Activated T-helper 1 cell treated with Interleukin-2 at 50 U/mL for 16 hours (primary cell): ENCODE data around the gene TRPV6.

Experiments used
- DNase-seq: peaks from one replicate; pipeline ENCODE4 v3.0.0-alpha.2; 2020; ENCODE audit warnings: low read depth

The TRPV6 gene

DNA sequence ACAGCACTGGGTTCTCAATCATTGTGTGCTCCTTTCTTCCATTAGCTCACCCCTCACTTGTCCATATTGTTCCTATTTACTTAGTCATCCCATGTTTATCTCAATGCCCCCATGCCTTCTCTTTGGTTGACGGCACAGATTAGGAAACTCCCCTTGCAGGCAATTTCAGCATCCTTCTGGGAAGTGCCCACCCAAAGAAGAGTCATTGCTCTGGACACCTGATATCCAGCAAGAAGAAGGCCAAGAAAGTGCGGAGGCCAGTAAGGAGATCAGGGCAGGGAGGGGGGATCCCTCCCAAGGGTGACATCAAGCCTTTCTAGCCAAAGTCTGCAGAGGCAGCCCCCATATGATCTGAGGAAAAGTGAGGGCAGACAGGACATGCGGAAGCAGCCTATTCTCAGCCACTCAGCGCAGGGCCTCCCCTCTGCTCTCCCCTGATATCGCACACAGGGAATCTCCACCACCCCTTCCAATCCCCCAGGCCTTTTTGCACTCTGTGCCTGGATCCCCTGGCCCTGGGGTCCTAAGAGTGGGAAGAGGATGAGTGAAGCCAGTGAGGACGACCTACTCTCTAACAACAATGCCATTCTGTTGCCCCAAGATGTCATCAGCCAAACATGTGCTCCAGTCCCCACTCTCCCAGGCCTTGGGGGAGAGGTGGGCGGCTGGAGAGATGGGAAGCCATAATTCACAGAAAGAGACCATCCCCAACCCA is 1.8 kb downstream of the TRPV6 start:
- no peak for DNase-seq

DNA sequence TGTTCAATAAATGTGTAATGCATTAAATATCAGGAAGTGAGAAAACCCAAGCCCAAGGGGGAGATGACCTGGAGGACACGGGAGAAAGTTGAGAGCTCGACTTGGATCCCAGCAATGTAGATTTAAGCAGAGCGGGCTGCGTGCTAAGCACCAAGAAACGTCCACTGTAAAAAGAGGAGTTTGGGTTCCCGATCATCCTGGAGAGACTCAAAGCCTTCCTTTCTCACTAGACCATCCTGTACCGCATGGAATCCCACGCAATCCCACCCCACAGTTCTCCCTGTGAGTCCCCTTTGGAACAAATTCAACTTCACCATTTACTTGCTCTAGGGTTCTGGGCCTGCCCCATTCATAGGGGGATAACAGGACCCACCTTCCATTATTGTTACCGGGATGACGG is 2.4 kb downstream of the TRPV6 start:
- no peak for DNase-seq

DNA sequence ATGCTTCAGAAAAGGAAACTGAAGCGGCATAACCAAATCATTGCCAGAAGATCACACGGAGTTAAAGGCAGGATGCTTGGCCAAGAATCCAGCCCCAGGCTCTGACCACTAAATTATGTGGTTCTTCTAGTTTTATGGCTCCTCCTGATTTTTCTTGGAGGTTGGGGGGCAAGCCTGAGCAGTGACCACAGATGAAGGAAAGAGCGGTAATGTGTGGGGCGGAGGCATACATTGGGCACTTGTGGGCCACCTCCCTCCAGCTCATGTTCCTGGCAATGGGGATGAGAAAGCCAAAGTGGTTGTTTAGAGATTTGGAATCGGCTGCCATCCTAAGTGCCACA is 3.2 kb downstream of the TRPV6 start:
- no peak for DNase-seq

DNA sequence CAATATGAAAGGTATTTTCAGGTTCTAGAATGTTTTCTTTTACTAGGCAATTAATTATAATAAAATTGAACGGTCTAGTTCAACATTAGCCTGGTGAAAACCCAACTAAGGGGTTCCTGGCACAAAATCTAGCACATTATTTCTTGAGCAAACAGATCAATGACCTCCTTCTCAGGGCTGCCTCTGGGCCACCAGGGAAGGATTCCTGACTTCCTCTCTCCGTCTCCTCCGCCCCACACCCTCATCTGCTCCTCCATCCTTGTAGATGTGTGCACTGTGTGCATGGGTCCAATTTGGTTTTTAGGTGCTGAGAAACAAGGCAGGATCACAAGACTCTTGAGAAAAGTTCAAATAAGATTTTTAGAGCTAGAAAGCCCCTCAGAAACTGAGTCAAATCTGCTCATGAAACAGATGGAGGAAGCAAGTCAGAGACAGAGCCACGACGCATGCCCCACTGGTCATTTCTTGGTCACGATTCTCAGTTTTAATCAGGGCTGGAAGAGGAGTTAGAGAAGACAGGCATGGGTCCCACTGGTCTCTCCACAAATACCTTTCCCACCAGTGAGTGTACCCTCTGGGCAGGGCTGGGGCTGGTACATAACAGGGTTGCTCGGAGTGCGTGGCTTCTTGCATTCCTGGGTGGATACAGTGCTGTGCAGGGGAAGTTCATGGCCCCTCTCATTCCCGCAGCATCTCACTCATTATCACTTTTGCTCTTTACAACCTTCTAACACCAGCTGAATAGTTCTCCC is 3.8 kb downstream of the TRPV6 start:
- DNase-seq: no peak

DNA sequence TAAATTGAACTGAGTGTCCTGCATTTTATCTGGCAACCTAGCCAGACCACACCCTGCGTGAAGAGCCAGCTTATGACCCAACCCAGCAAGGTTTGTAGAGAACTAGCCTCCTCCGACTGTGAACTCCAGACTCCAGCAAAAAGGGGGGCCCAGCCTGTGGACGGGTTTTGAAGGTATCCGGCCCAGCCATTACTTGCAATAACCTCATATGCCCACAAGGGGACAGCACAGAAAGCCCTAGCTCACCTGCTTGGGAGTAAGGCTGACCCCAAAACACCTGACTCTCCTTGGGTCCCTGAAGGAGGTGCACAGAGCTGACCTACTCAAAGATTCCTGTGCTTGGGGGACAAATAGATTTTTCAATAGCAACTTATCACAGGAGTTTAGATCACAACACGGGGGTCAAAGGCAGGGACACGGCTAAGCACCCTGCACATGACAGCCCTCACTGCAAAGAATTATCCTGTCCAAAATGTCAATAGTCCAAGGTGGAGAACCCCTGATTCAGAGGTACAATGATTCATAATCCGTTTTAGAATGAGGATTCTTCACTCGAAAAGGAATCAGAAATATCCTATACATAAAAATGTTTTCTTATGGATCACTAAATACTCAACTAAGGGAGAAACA is 4.6 kb downstream of the TRPV6 start:
- no peak for DNase-seq

DNA sequence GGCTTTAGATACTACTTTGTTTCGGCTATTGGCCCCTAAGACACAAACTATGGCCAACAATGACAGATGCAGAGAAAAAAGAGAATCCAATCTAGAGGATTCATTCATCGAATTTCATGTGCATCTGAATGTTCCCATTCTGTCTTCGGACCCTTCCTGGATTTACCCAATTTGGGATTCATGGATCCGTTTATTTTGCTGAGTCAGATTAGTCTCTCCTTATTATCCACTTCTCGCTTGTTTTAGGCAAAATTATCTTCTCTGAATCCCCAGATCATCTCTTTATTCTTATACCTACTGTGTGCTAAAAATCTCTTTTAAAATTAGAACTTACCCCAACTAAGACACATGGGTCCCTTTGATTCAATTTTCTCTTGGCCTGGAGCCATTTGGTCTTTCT is 6.5 kb downstream of the TRPV6 start:
- no peak for DNase-seq

DNA sequence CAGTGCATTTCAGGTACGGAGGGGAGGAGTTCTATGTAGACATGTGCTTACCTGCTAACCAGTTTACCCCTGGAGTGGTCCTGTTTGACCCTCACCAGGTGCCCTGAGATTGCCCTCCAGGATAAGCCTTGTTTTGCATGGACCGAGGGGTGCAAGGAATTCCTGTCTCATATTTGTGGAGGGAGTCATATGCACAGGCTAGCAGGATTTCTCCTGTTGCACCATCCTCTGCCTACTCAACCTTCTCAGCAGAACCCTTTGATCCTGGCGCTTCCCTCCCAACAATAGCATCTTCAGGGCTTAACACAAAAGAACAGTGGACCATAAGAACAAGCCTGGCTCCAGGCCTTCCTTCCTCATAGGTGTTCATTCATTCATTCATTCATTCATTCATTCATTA is 7.2 kb downstream of the TRPV6 start:
- no peak for DNase-seq

DNA sequence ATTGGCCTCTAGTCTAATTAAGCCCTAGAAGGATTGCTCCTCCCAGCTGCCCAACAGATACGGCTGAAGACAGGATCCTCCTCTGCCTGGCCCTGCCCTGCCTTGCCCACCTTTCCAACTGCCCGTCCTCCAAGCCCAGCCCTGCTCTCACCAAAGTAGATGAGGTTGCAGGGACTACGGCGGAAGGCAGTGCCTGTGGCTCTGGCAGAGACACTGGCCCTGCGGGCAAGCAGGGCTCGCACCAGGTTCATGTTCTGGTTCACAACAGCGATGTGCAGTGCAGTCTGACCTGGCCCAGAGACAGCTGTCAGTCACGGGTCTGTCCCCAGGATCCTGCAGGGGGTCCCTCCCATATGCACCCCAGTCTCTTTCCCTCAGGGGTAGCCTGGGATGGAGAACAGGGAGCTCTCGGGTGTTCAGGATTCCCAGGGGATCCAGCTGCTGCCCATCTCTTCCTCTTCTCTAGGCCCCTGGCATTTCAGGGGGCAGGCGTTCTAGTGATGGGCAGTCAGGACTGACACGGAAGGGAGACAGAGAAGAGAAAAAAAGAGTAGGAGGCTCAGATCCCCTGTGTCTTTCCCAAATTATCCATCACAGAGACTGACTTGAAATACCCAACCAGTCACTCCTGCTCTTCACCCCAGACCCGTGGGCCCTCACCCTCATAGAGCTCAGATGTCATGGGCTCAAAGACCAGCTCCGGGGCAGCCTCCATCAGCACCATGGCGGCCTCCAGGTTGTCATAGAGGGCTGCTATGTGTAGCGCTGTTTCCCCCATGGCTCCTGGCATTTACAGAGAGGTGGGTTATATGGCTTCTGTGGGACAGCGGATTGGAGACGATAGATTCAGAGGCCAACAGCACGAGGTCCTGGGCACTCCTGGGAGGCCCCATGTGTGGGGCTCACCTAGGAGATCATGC is 8.3 kb downstream of the TRPV6 start:
- no peak for DNase-seq

DNA sequence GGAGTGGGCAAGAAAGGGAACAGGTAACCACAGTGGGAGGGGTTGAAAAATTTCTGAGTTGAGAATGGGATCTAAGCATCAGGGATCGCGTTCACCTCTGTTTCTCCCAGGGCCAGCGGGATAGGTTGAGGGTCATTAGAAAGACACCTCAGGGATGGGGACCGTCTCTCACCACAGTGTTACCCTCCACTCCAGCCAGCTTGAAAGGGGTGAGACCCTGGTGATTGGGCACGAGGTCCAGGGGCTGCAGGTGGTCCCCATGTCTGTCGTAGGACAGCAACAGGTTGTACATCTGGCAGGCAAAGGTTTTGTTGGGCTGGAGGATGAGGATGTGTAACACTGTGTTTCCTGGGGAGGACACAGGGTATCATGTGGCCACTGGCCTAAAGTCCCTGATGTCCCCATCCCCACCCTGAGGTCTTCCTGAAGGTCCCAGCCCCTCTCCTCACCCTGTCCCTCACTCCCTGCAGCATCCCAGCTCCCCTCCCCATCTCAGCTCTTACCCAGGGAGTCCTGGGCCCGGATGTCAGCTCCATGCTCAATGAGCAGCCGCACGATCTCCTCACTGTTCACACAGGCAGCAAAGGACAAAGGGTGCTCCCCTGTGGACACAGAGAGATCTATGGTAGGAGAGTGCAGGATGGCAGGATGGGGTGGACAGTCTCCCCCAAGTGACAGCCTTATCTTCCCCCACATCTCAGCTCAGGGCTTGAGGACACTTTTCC is 9.1 kb downstream of the TRPV6 start:
- no peak for DNase-seq

DNA sequence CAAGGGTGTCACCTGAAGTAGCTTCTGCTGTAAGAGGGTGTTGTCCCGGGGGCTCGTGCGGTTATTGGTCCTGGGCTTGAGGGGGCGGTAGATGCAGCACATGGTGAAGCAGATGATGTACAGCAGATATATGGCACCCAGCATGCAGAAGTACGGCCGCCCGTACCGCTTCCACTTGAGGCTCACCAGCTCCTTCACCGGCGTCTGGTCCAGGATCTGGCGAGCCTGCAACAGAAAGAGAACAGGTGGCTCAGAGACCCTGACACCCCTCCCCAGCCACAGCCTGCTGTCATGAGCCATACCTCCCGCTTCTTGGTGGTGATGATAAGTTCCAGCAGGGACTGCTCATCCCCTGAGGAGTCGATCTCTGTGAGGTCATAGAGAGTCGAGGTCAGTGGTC is 10.1 kb downstream of the TRPV6 start:
- DNase-seq: no peak

DNA sequence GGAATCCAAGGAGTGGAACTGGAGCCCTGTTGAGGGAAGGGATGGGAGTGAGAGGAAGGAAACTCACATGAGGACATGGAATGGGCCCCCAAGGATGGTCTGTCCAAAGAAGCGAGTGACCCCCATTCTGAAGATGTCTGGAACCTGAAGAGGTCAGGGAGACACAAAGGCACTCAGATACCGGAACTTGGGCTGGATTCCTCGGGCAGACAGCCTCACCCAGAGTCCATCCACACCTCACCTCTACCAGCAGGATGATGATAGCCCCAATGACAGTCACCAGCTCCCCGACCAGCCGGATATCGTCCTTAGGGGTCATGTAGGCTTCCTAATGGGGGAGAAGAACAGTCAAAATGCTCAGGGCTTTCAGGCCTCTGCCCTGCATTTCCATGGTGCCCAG is 10.7 kb downstream of the TRPV6 start:
- DNase-seq: no peak

DNA sequence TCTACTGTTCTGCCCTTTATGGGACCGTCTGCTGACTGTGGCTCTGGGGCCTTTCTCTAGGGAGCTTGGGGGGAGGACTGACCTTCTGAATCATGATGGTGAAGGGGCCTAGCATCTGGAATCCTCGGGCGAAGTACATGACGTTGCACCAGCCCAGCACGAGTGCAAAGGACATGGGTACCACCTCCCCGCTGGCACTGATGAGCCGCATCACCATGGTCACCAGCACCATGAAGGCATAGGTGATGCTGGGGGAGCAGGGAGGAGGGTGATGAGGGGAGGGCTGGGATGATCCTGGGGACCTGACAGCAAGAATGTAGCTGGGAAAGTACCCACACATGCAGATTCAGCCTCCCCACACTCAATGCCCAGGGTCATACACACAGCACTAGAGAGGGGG is 11.1 kb downstream of the TRPV6 start:
- no peak for DNase-seq

DNA sequence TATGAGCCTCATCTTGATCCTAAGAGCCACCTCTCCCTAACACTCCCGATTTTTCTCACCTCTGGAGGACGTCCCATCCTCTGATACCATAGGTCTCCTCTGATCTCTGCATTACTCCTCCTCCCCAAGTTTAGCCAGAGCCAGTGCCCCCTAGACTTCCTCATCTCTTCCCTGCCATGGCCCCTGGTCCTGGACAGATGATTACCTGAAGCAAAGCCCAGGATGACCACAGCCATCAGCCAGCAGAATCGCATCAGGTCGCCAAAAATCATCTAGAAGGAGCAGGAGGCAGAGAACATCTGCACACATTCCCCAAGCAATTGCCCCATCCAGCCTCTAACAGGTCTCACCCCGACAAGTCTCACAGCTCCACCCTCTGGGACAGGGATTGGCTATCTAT is 11.7 kb downstream of the TRPV6 start:
- no peak for DNase-seq

DNA sequence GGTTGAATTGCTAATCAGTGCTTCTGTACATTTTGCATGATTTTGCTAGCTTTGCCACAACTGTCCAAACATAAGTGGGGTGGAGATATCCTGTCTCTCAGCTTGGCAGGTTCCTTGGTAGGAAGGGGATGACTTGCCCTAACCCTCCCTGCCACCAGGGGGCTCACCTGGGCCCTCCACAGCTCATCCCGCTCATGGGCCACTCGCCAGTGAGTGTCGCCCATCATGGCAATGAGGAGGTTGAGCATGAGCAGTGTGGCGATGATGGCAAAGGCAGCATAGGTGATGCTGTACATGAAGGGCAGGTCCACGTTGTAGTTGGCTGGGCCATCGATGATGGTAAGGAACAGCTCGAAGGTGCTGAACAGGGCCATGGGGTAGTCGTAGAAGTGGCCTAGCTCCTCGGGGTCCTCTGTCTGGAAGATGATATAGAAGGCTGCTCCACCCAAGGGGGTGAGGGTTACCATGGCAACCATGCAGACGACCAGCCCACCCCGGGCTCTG is 12.2 kb downstream of the TRPV6 start:
- no peak for DNase-seq

DNA sequence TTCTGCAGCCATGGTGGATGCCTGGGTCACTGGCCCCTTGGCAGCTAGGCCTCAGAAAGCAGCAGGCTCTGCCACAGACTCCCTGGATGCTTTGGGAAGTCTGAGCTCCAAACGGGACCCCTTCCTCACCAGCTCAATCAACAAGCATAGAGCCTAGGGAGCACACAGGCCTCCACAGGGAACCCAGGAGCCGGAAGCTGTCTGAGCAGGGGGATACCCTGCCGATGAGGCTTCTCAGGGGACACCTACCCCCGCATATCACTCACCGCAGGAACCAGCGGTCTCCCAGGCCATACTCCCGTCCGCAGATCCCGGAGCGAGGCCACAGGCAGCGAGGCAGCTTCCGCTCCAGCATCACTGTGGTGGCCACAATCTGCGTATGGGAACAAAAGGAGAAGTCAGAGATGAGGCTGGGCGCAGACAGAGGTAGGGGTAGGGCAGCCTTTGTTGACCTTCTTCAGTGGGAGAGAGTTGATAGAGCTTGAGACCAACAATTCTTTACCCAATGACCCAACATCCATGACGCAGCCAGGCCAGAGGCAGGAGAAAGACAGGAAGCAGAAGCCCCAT is 13.4 kb downstream of the TRPV6 start:
- no peak for DNase-seq

DNA sequence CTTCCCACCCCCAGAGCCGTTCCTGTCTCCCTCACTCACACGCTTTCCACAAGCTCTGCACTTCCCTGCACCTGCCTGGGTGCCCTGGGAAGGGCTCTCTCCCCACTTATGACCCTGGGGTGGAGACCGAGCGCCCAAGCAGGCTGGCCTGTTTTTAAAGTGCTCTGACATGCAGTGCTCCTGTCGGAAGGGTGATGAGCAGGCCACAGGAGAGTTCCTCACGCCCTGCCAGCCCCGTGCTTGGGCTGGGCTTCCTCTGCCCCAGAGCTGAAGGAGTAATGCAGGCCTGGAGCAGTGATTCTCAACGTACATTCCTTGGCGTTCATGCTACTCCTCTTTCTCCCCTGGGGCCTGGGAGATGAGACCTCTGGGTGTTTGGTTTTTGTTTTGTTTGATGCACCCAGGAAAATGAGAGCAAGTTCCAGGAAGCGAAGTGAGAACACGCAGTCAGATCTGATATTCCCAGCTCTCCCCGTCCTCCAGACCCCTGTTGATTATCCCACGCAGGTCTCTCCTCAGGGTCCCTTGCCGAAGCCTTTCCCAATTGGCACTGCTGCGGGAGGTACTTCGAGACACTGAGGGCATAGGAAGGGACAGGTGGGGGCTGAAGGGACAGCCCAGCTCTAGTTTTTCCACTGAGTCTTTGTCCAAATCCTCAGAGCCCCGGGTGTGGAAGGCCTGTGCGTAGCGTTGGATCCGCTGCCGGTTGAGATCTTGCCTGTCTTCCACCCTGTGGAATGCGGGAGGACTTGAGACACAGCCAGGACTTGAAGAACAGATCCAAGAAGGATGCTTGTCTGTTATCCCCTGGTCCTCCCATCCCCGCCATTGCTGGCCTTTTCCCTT is 14.1 kb downstream of the TRPV6 start:
- DNase-seq: no peak

DNA sequence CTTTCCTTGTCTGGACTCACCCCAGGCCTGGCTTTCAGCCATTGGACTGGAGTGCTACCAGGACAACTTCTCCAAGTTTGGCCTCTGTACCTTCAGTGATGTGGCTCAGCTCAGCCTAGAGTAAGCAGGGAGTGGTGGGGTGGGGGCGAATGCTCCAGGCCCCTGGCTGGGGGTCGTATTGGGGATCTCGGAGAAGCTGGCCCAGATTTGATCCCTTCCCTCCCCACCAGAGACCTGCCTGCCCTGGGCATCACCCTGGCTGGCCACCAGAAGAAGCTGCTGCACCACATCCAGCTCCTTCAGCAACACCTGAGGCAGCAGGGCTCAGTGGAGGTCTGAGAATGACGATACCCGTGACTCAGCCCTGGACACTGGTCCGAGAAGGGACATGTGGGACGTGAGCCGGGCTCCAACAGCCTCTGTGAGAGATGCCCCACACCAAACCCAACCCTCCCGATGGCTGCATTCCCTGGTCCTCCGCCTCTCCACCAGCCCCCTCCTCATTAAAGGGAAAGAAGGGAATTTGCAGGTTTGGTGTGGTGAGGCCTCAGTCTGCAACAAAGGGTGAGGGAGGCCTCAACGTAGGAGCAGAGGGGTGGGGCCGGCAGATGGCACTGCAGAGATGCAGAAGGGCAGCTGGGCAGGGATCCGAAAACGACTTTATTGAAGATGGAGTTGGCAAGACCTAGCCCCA is 14.8 kb downstream of the TRPV6 start:
- no peak for DNase-seq

DNA sequence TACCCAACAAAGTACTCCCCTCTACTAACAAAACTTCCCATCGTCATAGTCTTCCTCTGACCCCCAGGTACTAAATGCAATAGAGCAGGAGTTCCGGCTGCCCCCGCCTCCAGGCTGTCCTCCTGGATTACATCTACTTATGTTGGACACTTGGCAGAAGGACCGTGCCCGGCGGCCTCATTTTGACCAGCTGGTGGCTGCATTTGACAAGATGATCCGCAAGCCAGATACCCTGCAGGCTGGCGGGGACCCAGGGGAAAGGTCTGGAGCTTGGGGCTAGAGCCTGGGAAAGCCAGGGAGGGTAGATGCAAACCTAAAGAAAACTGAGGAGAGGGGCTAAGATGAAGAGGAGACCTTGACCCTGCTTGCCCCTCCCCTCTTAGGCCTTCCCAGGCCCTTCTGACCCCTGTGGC is 15.4 kb downstream of the TRPV6 start:
- no peak for DNase-seq

DNA sequence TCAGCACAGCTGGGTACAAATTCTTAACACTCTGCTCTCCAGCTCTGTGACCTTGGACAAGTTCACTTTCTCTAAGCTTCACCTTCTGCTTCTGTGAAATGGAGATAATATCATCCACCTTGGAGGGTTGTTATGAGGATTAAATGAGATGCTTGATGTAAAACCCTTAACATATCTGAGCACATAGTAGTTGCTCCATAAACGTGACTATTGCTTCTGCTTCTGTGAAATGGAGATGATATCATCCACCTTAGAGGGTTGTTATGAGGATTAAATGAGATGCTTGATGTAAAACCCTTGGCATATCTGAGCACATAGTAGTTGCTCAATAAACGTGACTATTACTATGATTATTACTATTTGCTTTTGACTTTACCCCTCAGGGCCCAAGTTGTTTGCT is 16.1 kb downstream of the TRPV6 start:
- DNase-seq: no peak

DNA sequence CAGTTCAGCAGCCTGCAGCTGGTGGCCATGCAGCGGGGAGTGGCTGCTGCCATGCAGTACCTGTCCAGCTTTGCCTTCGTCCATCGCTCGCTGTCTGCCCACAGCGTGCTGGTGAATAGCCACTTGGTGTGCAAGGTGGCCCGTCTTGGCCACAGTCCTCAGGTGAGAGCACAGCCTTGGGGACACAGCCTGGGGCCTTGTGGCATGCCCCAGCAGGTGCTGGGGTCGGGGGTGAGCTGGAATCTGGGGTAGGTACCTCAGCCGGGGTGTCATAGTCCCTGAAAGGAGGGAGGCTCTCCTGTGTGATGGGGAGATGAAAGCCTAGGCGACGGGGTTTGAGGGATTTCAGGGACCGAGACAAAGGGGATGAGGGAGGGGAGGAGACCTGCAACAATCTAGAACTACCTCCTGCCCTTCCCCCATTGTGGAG is 16.5 kb downstream of the TRPV6 start:
- no peak for DNase-seq
